ENCODE results near the gene GOLGA1.

- TF ChIP-seq CTCF (conservative IDR thresholded peaks at IDR 0.05; ENCODE audit: low read length) (no peak), EZH2phosphoT487 (IDR thresholded peaks at IDR 0.05; ENCODE audit: borderline replicate concordance, low read depth, low read length) (no peak)
Observed at GRCh38 chr9:124843456-124844034, 97.3 kb downstream of the GOLGA1 start.
